Measurements from ENCODE around the gene DRD1.

DNA sequence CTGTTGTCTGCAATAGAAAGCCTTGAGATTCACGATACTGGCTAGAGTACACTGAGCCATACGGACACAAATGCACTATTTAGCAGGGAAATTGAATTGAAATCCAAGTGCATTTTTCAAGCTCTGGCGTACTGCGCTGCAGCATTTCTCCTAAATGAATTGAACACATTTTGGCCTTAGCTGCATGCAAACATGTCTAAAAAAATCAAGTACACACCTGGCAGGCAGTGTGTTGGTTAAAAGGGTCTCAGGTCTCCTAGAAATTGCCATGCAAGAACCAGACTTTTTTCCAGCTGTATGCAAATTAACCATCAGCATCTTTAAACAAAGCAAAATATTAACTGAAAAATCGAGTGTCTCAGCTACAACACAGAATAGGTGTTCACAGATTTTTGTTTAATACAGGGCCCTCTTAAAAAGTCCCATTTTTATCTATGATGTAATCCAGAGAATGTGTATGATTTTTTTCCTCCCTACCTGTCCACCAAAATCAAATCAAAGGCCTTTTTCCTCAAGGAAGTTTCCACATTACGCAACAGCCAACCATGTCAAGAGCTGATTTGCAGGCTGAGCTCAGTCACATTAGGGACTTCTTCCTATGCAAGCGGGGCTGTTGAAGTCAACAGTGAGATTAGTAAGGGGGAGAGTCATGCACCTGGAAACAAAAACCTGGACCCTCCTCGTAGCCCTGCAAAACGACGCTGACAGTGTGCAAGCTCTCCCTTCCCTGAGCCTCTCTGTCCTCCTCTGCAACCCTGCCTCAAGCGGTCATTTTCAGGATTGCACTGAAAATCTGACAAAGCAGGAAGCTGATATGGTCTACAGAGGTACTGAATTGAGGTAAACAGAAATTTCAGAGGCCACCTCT, 20.3 kb upstream of the DRD1 start:
- TF ChIP-seq EZH2 (IDR thresholded peaks at IDR 0.05) (no peak), POLR2AphosphoS5 (IDR thresholded peaks at IDR 0.05; ENCODE audit: borderline replicate concordance, low read depth, low read length) (no peak), FOXP2 (optimal IDR thresholded peaks at IDR 0.05; ENCODE audit: control extremely low read depth, extremely low read length, insufficient read depth) (no peak)

Data from SK-N-MC (cell line).